SK-N-SH (cell line): ENCODE measurements around the gene STARD13. TPM values are rescaled to one million over a fixed set of nuclear protein-coding genes. Genes with fewer than 3 reads are reported as not detected.

Experiments used
- CTCF ChIA-PET: fragments of 300-600, 350-600 bp; formaldehyde crosslinking; extraction: SDS; loops from one replicate; lab custom pipeline; 2021; lab: Yijun Ruan, JAX
- POLR2A ChIA-PET: fragments of 350-600 bp; sonication (Branson Sonifier 250); formaldehyde crosslinking; extraction: SDS; loops from one replicate; lab custom pipeline; 2020; ENCODE audit warnings: antibody characterized with exemption, inconsistent platforms; lab: Yijun Ruan, JAX
- DNase-seq: peaks from one replicate; pipeline ENCODE4 v3.0.0; 2012
- H2AFZ ChIP-seq: fragments of 200-600 bp; sonication (generic); 2 replicates; pipeline ENCODE4 v1.8.1; 2016; ENCODE audit warnings: antibody characterized with exemption, mild to moderate bottlenecking, low read depth
- H3F3A ChIP-seq: fragments of 200-600 bp; sonication (generic); replicated peaks from 2 replicates; pipeline ENCODE3; 2016; ENCODE audit warnings: antibody characterized with exemption, mild to moderate bottlenecking; ENCODE audit not compliant: insufficient read depth
- H3K27ac ChIP-seq, 2 experiments: fragments of 200-500 bp in 1 of 2; fragments of 200-600 bp in 1 of 2; sonication (Bioruptor generic) in 1 of 2; sonication (generic), shearing (Covaris generic) in 1 of 2; 2 replicates each; pipeline versions ENCODE4 v1.5.1 to v1.6.1; 2014 to 2016; ENCODE audit warnings: low read depth in 2 of 2, inconsistent platforms in 1 of 2, low read length in 1 of 2, mild to moderate bottlenecking in 1 of 2, mixed read lengths in 1 of 2
- H3K27me3 ChIP-seq: fragments of 200-600 bp; sonication (generic), shearing (Covaris generic); 2 replicates; pipeline ENCODE4 v1.6.1; 2016; ENCODE audit warnings: mixed run types; ENCODE audit not compliant: insufficient read depth
- H3K36me3 ChIP-seq, 2 experiments: fragments of 200-500 bp in 1 of 2; fragments of 200-600 bp in 1 of 2; sonication (Bioruptor generic) in 1 of 2; sonication (generic) in 1 of 2; replicated peaks in 1 of 2; 2 replicates each; pipeline versions ENCODE3 to v1.5.1; 2014 to 2016; ENCODE audit warnings: low read length in 1 of 2, mild to moderate bottlenecking in 1 of 2; ENCODE audit not compliant: insufficient read depth in 2 of 2, control insufficient read depth in 1 of 2
- H3K4me1 ChIP-seq, 2 experiments: fragments of 200-500 bp in 1 of 2; fragments of 200-600 bp in 1 of 2; sonication (Bioruptor generic) in 1 of 2; sonication (generic), shearing (Covaris generic) in 1 of 2; 2 replicates each; pipeline versions ENCODE4 v1.5.1 to v1.6.1; 2014 to 2016; ENCODE audit warnings: low read depth in 1 of 2, low read length in 1 of 2, mixed run types in 1 of 2; ENCODE audit not compliant: insufficient read depth in 2 of 2, control insufficient read depth in 1 of 2
- H3K4me2 ChIP-seq: fragments of 200-600 bp; sonication (generic), shearing (Covaris generic); 2 replicates; pipeline ENCODE4 v1.6.1; 2017; ENCODE audit warnings: mixed run types
- H3K4me3 ChIP-seq, 2 experiments: fragments of 200-500 bp in 1 of 2; fragments of 200-600 bp in 1 of 2; sonication (Bioruptor generic) in 1 of 2; sonication (generic), shearing (Covaris generic) in 1 of 2; 2 replicates each; pipeline versions ENCODE4 v1.5.1 to v1.8.1; 2014 to 2016; ENCODE audit warnings: low read depth in 2 of 2, inconsistent platforms in 1 of 2, low read length in 1 of 2, mild to moderate bottlenecking in 1 of 2, mixed read lengths in 1 of 2, moderate library complexity in 1 of 2
- H3K79me2 ChIP-seq: fragments of 200-600 bp; sonication (generic); 2 replicates; pipeline ENCODE4 v1.8.1; 2017; ENCODE audit warnings: mild to moderate bottlenecking; ENCODE audit not compliant: insufficient read depth
- H3K9ac ChIP-seq: fragments of 200-600 bp; sonication (generic); 2 replicates; pipeline ENCODE4 v1.6.1; 2017; ENCODE audit warnings: mixed run types
- H3K9me2 ChIP-seq: fragments of 200-600 bp; sonication (generic); 2 replicates; pipeline ENCODE4 v1.6.1; 2017; ENCODE audit warnings: mixed run types
- H3K9me3 ChIP-seq: fragments of 200-600 bp; sonication (generic); 2 replicates; pipeline ENCODE4 v1.6.1; 2017; ENCODE audit warnings: mixed run types, mild to moderate bottlenecking, moderate library complexity
- H4K20me1 ChIP-seq: fragments of 200-600 bp; sonication (generic); 2 replicates; pipeline ENCODE4 v1.6.1; 2017; ENCODE audit warnings: mild to moderate bottlenecking, mixed run types; ENCODE audit not compliant: insufficient read depth
- EZH2phosphoT487 ChIP-seq: fragments of 200-600 bp; sonication (generic); IDR thresholded peaks from 2 replicates; pipeline ENCODE4 v1.6.1; 2017; ENCODE audit warnings: low read depth, mixed run types, mild to moderate bottlenecking, antibody characterized with exemption, moderate library complexity, borderline replicate concordance
- FOXM1 ChIP-seq: IDR thresholded peaks from 2 replicates; pipeline ENCODE4 v1.4.0; 2012; ENCODE audit warnings: low read depth, mild to moderate bottlenecking
- GABPA ChIP-seq: IDR thresholded peaks from 2 replicates; pipeline ENCODE4 v1.4.0; 2012; ENCODE audit warnings: low read depth, mild to moderate bottlenecking
- GATA2 ChIP-seq: sonication (generic); formaldehyde crosslinking; IDR thresholded peaks from 2 replicates; pipeline ENCODE4 v1.5.0; 2020; ENCODE audit warnings: mild to moderate bottlenecking, missing genetic modification reagents
- MXI1 ChIP-seq: IDR thresholded peaks from 2 replicates; pipeline ENCODE4 v1.6.1; 2012; ENCODE audit warnings: mild to moderate bottlenecking, low read depth, low read length, improper control_type of control experiment
- NFIC ChIP-seq: IDR thresholded peaks from 2 replicates; pipeline ENCODE4 v1.4.0; 2012; ENCODE audit warnings: borderline replicate concordance
- NRF1 ChIP-seq: IDR thresholded peaks from 2 replicates; pipeline ENCODE4 v1.6.1; 2012; ENCODE audit warnings: low read depth, mild to moderate bottlenecking, low read length
- POLR2AphosphoS5 ChIP-seq: IDR thresholded peaks from 2 replicates; pipeline ENCODE4 v1.6.1; 2012; ENCODE audit warnings: low read depth, low read length
- RFX5 ChIP-seq: IDR thresholded peaks from 2 replicates; pipeline ENCODE4 v1.6.1; 2012; ENCODE audit warnings: mild to moderate bottlenecking, improper control_type of control experiment, low read length
- RXRA ChIP-seq: IDR thresholded peaks from 2 replicates; pipeline ENCODE4 v1.4.0; 2012; ENCODE audit warnings: low read depth, mild to moderate bottlenecking, borderline replicate concordance
- SIN3A ChIP-seq: IDR thresholded peaks from 2 replicates; pipeline ENCODE4 v1.6.1; 2012; ENCODE audit warnings: low read depth, mild to moderate bottlenecking, low read length, moderate library complexity, borderline replicate concordance
- SMC3 ChIP-seq: IDR thresholded peaks from 2 replicates; pipeline ENCODE4 v1.6.1; 2012; ENCODE audit warnings: low read depth, low read length, improper control_type of control experiment
- TCF12 ChIP-seq: IDR thresholded peaks from 2 replicates; pipeline ENCODE4 v1.4.0; 2012
- ZBTB33 ChIP-seq: IDR thresholded peaks from 2 replicates; pipeline ENCODE4 v1.4.0; 2012; ENCODE audit warnings: low read depth, borderline replicate concordance
- WGBS: methylation state at CpG from one replicate; pipeline ENCODE4 v1.1.6; 2017; ENCODE audit warnings: low lambda C conversion rate; 5-methylcytosine and 5-hydroxymethylcytosine counted together
- polyA plus RNA-seq, 3 experiments: library from polyadenylated mRNA; depleted of rRNA; stranded (reverse); fragments of >200 nt; gene quantifications; 2 replicates each; pipeline ENCODE4 v1.2.3, GENCODE V29; 2012
- TF ChIP-seq, protein P1 (sequence below): IDR thresholded peaks from 2 replicates; pipeline ENCODE4 v1.4.0; 2012; ENCODE audit warnings: low read depth, borderline replicate concordance
- TF ChIP-seq, protein P2 (sequence below): IDR thresholded peaks from 2 replicates; pipeline ENCODE4; 2012
- TF ChIP-seq, protein P3 (sequence below): fragments of 200-600 bp; sonication (generic); IDR thresholded peaks from 2 replicates; pipeline ENCODE4 v1.6.1; 2017; ENCODE audit warnings: antibody characterized with exemption, mild to moderate bottlenecking, moderate library complexity

Gene STARD13
- polyA plus RNA-seq, 1 of the 3 experiments (the other 2 are of a cell fraction): 5.7 TPM

DNA sequence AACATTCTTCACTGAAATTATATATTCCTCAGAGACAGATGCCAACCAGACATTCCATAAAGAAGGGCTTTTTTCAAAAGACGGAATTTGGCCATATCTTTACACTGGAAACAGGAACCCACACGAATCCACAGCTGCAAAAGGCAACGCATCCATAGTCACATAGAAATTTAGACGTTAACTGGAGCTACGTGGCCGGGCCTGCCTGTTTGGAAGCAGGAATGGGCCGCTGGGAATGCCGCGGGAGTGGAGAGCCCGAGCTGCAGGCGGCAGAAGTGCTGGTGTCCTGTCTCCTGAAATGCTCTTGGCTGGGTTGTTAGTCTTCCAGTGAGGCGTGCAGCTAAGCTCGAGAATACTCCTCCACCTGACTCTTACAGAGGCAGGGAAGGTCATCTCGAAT, 147.1 kb downstream of the STARD13 start (continued):
- TF ChIP-seq, protein P1, sequence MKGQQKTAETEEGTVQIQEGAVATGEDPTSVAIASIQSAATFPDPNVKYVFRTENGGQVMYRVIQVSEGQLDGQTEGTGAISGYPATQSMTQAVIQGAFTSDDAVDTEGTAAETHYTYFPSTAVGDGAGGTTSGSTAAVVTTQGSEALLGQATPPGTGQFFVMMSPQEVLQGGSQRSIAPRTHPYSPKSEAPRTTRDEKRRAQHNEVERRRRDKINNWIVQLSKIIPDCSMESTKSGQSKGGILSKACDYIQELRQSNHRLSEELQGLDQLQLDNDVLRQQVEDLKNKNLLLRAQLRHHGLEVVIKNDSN: no peak
- TF ChIP-seq RXRA (no peak), NFIC (no peak), TCF12 (no peak)
- TF ChIP-seq, all 33 proteins: peak for 0

DNA sequence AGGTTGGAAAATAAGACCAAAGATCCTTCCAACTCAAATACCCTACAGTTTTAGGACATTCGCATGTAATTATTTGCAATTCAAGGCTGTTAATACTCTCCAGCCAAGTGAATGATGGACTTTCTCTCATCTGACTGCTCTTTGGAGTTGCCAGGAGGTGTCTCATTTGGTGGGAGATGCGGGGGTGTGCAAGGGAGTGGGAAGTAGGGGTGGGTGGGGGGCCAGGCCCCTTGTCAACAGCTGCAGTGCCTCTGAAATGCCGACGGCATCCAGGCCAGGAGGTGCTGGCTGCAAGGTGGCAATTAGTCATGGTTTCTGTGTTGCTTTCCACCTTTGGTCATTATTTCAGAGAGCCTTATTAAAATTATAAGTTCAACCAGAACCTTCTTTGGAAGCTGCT, 147.8 kb downstream of the STARD13 start:
- Histone ChIP-seq H3K4me2 (no peak overlapping the region), H3K27me3 (no peaks in the 10 kb centered on the region), H3F3A (no peaks in the 10 kb centered on the region), H3K9ac (no peak overlapping the region), H2AFZ (no peak overlapping the region), H3K9me2 (no peaks in the 10 kb centered on the region), H3K4me3 (no peak overlapping the region), H3K79me2 (no peaks in the 10 kb centered on the region), H3K9me3 (no peaks in the 10 kb centered on the region), H3K27ac (no peak overlapping the region), H3K4me1 (peaks cover 0 to 13% of the 10 kb centered on the region in 2 experiments; a peak in 2 of 4 replicates), H3K36me3 (peaks cover 6 to 30% of the 10 kb centered on the region in 2 experiments), H4K20me1 (no peaks in the 10 kb centered on the region)
- ChIA-PET CTCF (interaction anchor here (1.2 to 1.3 kb wide), 2 partner anchors 13 kb away, joined by 3 to 5 read pairs; no protein-coding TSS in a partner anchor), POLR2A (interaction anchor here (0.7 kb wide), 1 partner anchor 551 kb away, joined by 3 read pairs; no protein-coding TSS in a partner anchor)
- no peak for TF ChIP-seq RFX5
- TF ChIP-seq NRF1: no peak
- no peak for TF ChIP-seq FOXM1
- TF ChIP-seq, protein P2, sequence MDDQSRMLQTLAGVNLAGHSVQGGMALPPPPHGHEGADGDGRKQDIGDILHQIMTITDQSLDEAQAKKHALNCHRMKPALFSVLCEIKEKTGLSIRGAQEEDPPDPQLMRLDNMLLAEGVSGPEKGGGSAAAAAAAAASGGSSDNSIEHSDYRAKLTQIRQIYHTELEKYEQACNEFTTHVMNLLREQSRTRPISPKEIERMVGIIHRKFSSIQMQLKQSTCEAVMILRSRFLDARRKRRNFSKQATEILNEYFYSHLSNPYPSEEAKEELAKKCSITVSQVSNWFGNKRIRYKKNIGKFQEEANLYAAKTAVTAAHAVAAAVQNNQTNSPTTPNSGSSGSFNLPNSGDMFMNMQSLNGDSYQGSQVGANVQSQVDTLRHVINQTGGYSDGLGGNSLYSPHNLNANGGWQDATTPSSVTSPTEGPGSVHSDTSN: no peak
- TF ChIP-seq GATA2 (CRISPR knock-in tag): no peak
- TF ChIP-seq ZBTB33: no peak
- TF ChIP-seq TCF12: no peak
- 97% methylated on average over 4 of the region's 4 CpGs for WGBS
- no peak for DNase-seq

GRCh38 chr13:33135097-33135496, 150.5 kb downstream of the STARD13 start:
- H3K9me3 ChIP-seq: no peaks in the 10 kb centered on the region
- H3K9me2 ChIP-seq: no peaks in the 10 kb centered on the region
- WGBS: 85% methylated on average over 1 of the region's 1 CpG
- no peaks in the 10 kb centered on the region for H3F3A ChIP-seq
- H3K27me3 ChIP-seq: no peaks in the 10 kb centered on the region
- 0 out of 2 replicates have a peak, but pooled peaks cover 3% of the 10 kb centered on the region for H3K79me2 ChIP-seq
- ChIA-PET CTCF (interaction anchor here (0.7 kb wide), 1 partner anchor 78 kb away, joined by 3 read pairs; no protein-coding TSS in a partner anchor), POLR2A (no interaction called here)
- H3K27ac ChIP-seq: no peak overlapping the region
- H3K4me2 ChIP-seq: no peak overlapping the region
- DNase-seq: no peak
- no peak overlapping the region for H2AFZ ChIP-seq
- H3K4me3 ChIP-seq: no peak overlapping the region
- H3K36me3 ChIP-seq: peaks cover 8 to 21% of the 10 kb centered on the region in 2 experiments
- no peaks in the 10 kb centered on the region for H4K20me1 ChIP-seq
- peaks cover 0 to 12% of the 10 kb centered on the region in 2 experiments; a peak in 2 of 4 replicates for H3K4me1 ChIP-seq
- H3K9ac ChIP-seq: no peak overlapping the region
- TF ChIP-seq MXI1: no peak
- no peak for TF ChIP-seq SIN3A
- TF ChIP-seq EZH2phosphoT487: no peak
- TF ChIP-seq, protein P3, sequence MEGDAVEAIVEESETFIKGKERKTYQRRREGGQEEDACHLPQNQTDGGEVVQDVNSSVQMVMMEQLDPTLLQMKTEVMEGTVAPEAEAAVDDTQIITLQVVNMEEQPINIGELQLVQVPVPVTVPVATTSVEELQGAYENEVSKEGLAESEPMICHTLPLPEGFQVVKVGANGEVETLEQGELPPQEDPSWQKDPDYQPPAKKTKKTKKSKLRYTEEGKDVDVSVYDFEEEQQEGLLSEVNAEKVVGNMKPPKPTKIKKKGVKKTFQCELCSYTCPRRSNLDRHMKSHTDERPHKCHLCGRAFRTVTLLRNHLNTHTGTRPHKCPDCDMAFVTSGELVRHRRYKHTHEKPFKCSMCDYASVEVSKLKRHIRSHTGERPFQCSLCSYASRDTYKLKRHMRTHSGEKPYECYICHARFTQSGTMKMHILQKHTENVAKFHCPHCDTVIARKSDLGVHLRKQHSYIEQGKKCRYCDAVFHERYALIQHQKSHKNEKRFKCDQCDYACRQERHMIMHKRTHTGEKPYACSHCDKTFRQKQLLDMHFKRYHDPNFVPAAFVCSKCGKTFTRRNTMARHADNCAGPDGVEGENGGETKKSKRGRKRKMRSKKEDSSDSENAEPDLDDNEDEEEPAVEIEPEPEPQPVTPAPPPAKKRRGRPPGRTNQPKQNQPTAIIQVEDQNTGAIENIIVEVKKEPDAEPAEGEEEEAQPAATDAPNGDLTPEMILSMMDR: no peak
- TF ChIP-seq POLR2AphosphoS5: no peak
- no peak for TF ChIP-seq SMC3
- no peak for TF ChIP-seq GABPA
- no peak for TF ChIP-seq RXRA
